Lung (tissue), 12 donors: ENCODE data around the gene IFIH1. TPM values are rescaled to one million over a fixed set of nuclear protein-coding genes. Genes with fewer than 3 reads are reported as not detected.

Experiments
- ATAC-seq: fragments of 200-7000 bp; cut with Tn5 transposase; one replicate; pipeline ENCODE4 v1.9.1; 2020; ENCODE audit warnings: moderate number of reproducible peaks; ENCODE audit not compliant: insufficient read depth, low FRiP score
- DNase-seq, 3 donors: peaks; one replicate each; pipeline ENCODE4 v3.0.0-alpha.2; 2013 to 2017
- H3K27ac ChIP-seq, 2 donors: one replicate each; pipeline ENCODE4 v1.5.1; 2013; ENCODE audit warnings: mild to moderate bottlenecking in 2 of 2, moderate library complexity in 2 of 2, control low read depth in 1 of 2, inconsistent platforms in 1 of 2, low read depth in 1 of 2, low read length in 1 of 2
- H3K27me3 ChIP-seq, 3 donors: one replicate each; pipeline ENCODE4 v1.5.1; 2013; ENCODE audit warnings: low read length in 2 of 3; ENCODE audit not compliant: control insufficient read depth in 3 of 3, insufficient read depth in 3 of 3
- H3K36me3 ChIP-seq, 4 donors: one replicate each; pipeline ENCODE4 v1.5.1; 2013; ENCODE audit warnings: low read length in 4 of 4, mild to moderate bottlenecking in 1 of 4, moderate library complexity in 1 of 4; ENCODE audit not compliant: control insufficient read depth in 4 of 4, insufficient read depth in 4 of 4
- H3K4me1 ChIP-seq, 5 donors: one replicate each; pipeline ENCODE4 v1.5.1; 2013; ENCODE audit warnings: low read length in 5 of 5, mild to moderate bottlenecking in 2 of 5, moderate library complexity in 1 of 5; ENCODE audit not compliant: control insufficient read depth in 5 of 5, insufficient read depth in 5 of 5
- H3K4me3 ChIP-seq: one replicate; pipeline ENCODE4 v1.5.1; 2013; ENCODE audit warnings: mild to moderate bottlenecking, control low read depth, moderate library complexity
- H3K9ac ChIP-seq, 2 donors: one replicate each; pipeline ENCODE4 v1.5.1; 2013; ENCODE audit warnings: low read length in 2 of 2, control low read depth in 1 of 2; ENCODE audit not compliant: insufficient read depth in 1 of 2
- H3K9me3 ChIP-seq, 4 donors: one replicate each; pipeline ENCODE4 v1.5.1; 2013; ENCODE audit warnings: low read length in 3 of 4, mild to moderate bottlenecking in 1 of 4, moderate library complexity in 1 of 4; ENCODE audit not compliant: control insufficient read depth in 4 of 4, insufficient read depth in 3 of 4
- CTCF ChIP-seq: IDR thresholded peaks from 2 replicates; pipeline ENCODE4 v1.5.1; 2012; ENCODE audit warnings: mild to moderate bottlenecking; ENCODE audit errors: control extremely low read depth, extremely low read depth
- WGBS, 2 donors: extraction: QIAGEN DNeasy Blood & Tissue Kit; methylation state at CpG; one replicate each; pipeline ENCODE4 v1.1.7; 2013; 5-methylcytosine and 5-hydroxymethylcytosine counted together
- polyA plus RNA-seq, 2 donors: library from polyadenylated mRNA; stranded (reverse); fragments of 200-250 nt; gene quantifications; one replicate each; pipeline ENCODE4 v1.2.1, GENCODE V29; 2013
- total RNA-seq, 2 donors: library from RNA; depleted of rRNA in 1 of 2; stranded (reverse); fragments of >200 nt in 1 of 2; gene quantifications; one replicate each; pipeline ENCODE4 v1.2.1, GENCODE V29; 2014 to 2021
- donor health status: control.
- donor health status: control.
- donor health status: Bipolar disorder and iron deficiency.
- donor health status: healthy.
- donor health status: DM: yes; HTN: yes; CAD: no.

IFIH1 gene
- total and polyA plus RNA-seq, 4 donors, result 9.4 to 26.1 (median 20.1) TPM

GRCh38 chr2:162305901-162306300 lies 12.6 kb downstream of the IFIH1 start:
- ATAC-seq, result no peak
- TF ChIP-seq CTCF, result no peak
- peaks cover 0 to 5% (median 2%) of the 10 kb centered on the region in 4 donors for H3K36me3 ChIP-seq
- H3K9ac ChIP-seq, result no peak overlapping the region
- no peaks in the 10 kb centered on the region for H3K27me3 ChIP-seq
- no peak overlapping the region for H3K27ac ChIP-seq
- 94 to 99% methylated on average over 3 of the region's 3 CpGs for WGBS, 2 donors
- no peaks in the 10 kb centered on the region for H3K9me3 ChIP-seq
- H3K4me3 ChIP-seq, result no peak overlapping the region
- H3K4me1 ChIP-seq, result peaks cover 0 to 2% (median 0%) of the 10 kb centered on the region in 5 donors
- no peak for DNase-seq

GRCh38 chr2:162301877-162302276 lies 16.6 kb downstream of the IFIH1 start:
- Histone ChIP-seq H3K27me3 (no peaks in the 10 kb centered on the region), H3K27ac (no peak overlapping the region), H3K4me3 (no peak overlapping the region), H3K9me3 (no peaks in the 10 kb centered on the region), H3K36me3 (peaks cover 0 to 5% (median 2%) of the 10 kb centered on the region in 4 donors), H3K4me1 (peaks cover 0 to 2% (median 0%) of the 10 kb centered on the region in 5 donors), H3K9ac (no peak overlapping the region)
- no peak for TF ChIP-seq CTCF
- WGBS, 2 donors, result 64 to 67% methylated on average over 1 of the region's 1 CpG
- ATAC-seq (no peak), DNase-seq (no peak)

GRCh38 chr2:162301151-162301804 lies 17.2 kb downstream of the IFIH1 start:
- ATAC-seq, result peak; percentile 76
- Histone ChIP-seq H3K9ac (no peak overlapping the region), H3K27ac (no peak overlapping the region), H3K27me3 (no peaks in the 10 kb centered on the region), H3K36me3 (peaks cover 0 to 6% (median 2%) of the 10 kb centered on the region in 4 donors), H3K4me3 (no peak overlapping the region), H3K4me1 (peaks cover 0 to 2% (median 0%) of the 10 kb centered on the region in 5 donors), H3K9me3 (no peaks in the 10 kb centered on the region)
- WGBS, 2 donors, result 11 to 21% methylated on average over 6 of the region's 6 CpGs
- peak; percentile 42 to 78 (median 73) for DNase-seq
- peak; percentile 62 for TF ChIP-seq CTCF

- Histone ChIP-seq H3K9ac (no peak overlapping the region), H3K4me3 (no peak overlapping the region), H3K27me3 (no peaks in the 10 kb centered on the region), H3K9me3 (no peaks in the 10 kb centered on the region), H3K36me3 (peaks cover 0 to 7% (median 2%) of the 10 kb centered on the region in 4 donors), H3K4me1 (peaks cover 0 to 2% (median 0%) of the 10 kb centered on the region in 5 donors), H3K27ac (no peak overlapping the region)
- DNase-seq (no peak), ATAC-seq (no peak)
- TF ChIP-seq CTCF, result no peak
Observed at GRCh38 chr2:162300266-162300665, 18.2 kb downstream of the IFIH1 start.
